CD4-positive, alpha-beta T cell treated with Interleukin-12 subunit alpha and Interleukin-12 subunit beta, for 1 hour (primary cell): ENCODE measurements around the gene REXO2.

Experiments used
- DNase-seq: peaks from one replicate; pipeline ENCODE4 v3.0.0-alpha.2; 2020

Gene REXO2

GRCh38 chr11:114440971-114441763 lies 1.9 kb downstream of the REXO2 start:
- no peak for DNase-seq

- DNase-seq: no peak
These were observed 2.7 kb downstream of the REXO2 start for GRCh38 chr11:114441921-114442320.

GRCh38 chr11:114442536-114442935 lies 3.3 kb downstream of the REXO2 start:
- no peak for DNase-seq

- no peak for DNase-seq
These were observed 8.2 kb downstream of the REXO2 start for GRCh38 chr11:114447444-114447843.

GRCh38 chr11:114447892-114448291 lies 8.6 kb downstream of the REXO2 start:
- DNase-seq: no peak

- no peak for DNase-seq
These were observed 9.6 kb downstream of the REXO2 start for GRCh38 chr11:114448749-114449482.

- no peak for DNase-seq
These were observed 10.6 kb downstream of the REXO2 start for GRCh38 chr11:114449845-114450244.

- no peak for DNase-seq
These were observed 13.1 kb downstream of the REXO2 start for GRCh38 chr11:114452399-114452798.

GRCh38 chr11:114463999-114464398 lies 24.7 kb downstream of the REXO2 start:
- DNase-seq: no peak

GRCh38 chr11:114466742-114467141 lies 27.5 kb downstream of the REXO2 start:
- DNase-seq: no peak

- no peak for DNase-seq
These were observed 33.4 kb downstream of the REXO2 start for GRCh38 chr11:114472661-114473060.

- DNase-seq: no peak
These were observed 38.7 kb downstream of the REXO2 start for GRCh38 chr11:114478001-114478410.

- DNase-seq: no peak
These were observed 39.5 kb downstream of the REXO2 start for GRCh38 chr11:114478768-114479167.

GRCh38 chr11:114479331-114479730 lies 40.1 kb downstream of the REXO2 start:
- no peak for DNase-seq

- no peak for DNase-seq
These were observed 42.8 kb downstream of the REXO2 start for GRCh38 chr11:114482114-114482513.

GRCh38 chr11:114483929-114484328 lies 44.7 kb downstream of the REXO2 start:
- no peak for DNase-seq

- DNase-seq: no peak
These were observed 57.6 kb downstream of the REXO2 start for GRCh38 chr11:114496915-114497314.

GRCh38 chr11:114499756-114500155 lies 60.5 kb downstream of the REXO2 start:
- DNase-seq: no peak
